GM19455 (cell line): Measurements from ENCODE around the gene TTC7B.

Source experiments
- ATAC-seq: cut with Tn5 transposase; IDR thresholded peaks from one replicate; pipeline ENCODE4 v1.9.1; 2021; ENCODE audit not compliant: unreplicated experiment

TTC7B gene

GRCh38 chr14:90605430-90605829 lies 210.8 kb downstream of the TTC7B start:
- no peak for ATAC-seq

- ATAC-seq = no peak
Observed at GRCh38 chr14:90604356-90604755, 211.9 kb downstream of the TTC7B start.

DNA sequence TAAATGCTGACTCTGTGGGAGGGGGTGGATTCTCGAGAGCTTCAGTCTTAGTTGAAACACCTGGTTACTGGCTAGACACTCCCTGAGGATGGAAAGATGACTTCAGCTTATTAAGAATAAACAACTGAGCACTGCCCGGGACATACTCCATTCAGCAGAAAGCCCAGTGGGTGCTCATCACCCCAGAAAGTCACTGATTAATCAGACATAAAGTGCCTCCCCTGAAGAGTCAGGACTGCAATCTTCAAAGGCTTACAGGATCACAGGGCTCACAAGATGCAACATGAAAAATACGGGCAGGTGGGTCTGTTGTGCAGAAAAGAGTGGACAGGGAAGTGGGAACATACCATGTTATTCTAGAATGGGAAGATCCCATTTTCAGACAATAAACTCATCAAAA lies 212.4 kb downstream of the TTC7B start:
- no peak for ATAC-seq

GRCh38 chr14:90603336-90603735 lies 212.9 kb downstream of the TTC7B start:
- no peak for ATAC-seq

DNA sequence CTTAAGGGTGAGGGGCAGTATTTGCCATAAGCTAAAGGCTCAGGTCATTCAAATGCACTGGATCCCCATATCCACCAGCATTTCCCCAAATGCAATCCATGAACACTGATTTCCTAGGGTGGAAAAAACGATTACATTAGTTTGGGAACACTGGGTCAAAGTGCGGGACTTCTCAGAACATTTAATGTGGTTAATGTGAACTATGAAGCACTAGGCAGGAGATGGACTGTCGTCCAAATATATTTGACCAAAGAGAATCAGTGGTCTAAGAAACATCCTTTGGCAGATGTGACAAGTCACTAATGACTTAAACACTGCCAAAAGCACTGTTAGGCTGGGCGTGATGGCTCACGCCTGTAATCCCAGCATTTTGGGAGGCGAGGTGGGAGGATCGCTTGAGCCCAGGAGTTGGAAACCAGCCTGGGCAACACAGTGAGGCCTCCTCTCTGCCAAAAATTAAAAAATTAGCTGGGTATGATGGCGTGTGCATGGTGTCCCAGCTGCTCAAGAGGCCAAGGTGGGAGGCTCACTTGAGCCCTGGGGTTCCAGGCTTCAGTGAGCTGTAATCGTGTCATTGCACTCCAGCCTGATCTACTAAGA lies 214.0 kb downstream of the TTC7B start:
- no peak for ATAC-seq

DNA sequence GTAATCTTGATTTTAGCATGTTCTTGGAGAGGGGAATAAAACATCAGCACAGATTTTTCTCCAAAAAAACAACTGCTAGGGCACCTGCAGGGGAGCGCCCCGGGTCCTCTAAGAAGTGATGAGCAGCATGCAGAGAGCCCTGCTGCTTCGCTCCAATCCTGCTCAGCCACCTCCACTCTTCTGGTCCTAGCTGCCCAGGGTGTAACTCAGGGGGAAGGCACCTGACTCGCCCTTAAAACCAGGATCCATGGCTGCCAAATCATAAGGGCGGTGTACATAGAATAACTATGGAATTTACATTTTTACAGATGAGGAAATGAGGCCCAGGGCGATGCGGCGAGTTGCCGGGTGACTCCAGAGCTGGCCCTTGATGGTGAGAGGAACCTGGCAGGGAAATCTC lies 214.7 kb downstream of the TTC7B start:
- ATAC-seq = no peak

DNA sequence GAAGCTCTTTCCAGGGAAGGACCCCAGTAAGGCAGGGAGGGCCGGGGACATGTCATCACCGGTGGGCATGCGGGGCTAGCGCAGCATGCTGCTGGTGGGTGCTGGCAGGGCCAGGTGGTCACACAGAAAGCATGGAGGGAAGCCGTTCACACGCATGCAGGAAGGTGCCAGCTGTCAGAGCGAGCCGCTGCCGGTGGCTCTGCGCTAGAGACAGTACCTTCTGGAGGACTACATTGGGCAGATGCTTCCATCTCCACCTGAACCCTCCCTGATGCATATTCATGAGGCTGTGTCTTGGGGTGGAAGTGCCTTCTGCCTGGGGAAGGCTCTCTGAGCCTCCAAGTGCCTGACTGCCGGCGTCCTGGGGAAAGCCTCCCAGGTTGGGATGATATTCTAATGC lies 215.6 kb downstream of the TTC7B start:
- no peak for ATAC-seq

- ATAC-seq = no peak
Observed at GRCh38 chr14:90599748-90600507, 216.3 kb downstream of the TTC7B start.

GRCh38 chr14:90599339-90599738 lies 216.9 kb downstream of the TTC7B start:
- ATAC-seq = no peak

- ATAC-seq = no peak
Observed at GRCh38 chr14:90597961-90598360, 218.3 kb downstream of the TTC7B start.

- ATAC-seq = no peak
Observed at GRCh38 chr14:90596733-90597132, 219.5 kb downstream of the TTC7B start.

DNA sequence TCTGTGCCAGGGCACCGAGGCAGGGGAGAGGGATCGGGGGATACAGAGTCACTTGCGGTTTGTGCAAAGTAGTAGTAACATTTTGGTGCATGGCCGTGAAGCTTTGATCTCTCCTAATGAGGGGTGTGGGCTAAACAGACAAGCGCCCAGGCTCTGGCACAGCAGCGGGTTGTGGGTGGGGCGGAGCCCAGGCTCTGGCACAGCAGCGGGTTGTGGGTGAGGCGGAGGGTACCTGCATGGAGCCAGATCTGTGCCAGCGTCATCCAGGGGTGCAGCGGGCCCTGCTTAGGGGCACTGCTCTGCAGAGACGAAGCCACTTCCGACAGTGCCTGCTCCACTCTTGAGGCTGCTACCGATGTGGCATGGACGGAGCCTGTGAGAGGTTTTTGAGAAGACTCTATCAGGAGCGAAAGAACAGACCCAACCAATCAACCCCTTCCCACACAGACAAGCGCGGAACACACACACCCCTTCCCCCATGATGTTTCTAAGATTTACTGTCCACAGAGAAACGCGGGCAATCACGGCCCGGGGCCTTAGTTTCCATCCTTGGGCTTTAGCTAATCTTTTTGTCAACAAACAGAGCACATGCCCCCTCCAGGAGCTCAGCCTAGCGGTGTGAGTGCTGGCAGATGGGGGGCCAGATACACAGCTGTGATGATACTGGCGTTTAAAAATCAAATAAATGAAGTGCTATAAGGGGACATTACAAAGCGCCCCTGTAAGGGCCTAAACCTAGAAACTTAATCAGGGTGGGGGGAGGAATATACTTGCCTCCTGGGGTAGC lies 222.8 kb downstream of the TTC7B start:
- ATAC-seq = no peak

DNA sequence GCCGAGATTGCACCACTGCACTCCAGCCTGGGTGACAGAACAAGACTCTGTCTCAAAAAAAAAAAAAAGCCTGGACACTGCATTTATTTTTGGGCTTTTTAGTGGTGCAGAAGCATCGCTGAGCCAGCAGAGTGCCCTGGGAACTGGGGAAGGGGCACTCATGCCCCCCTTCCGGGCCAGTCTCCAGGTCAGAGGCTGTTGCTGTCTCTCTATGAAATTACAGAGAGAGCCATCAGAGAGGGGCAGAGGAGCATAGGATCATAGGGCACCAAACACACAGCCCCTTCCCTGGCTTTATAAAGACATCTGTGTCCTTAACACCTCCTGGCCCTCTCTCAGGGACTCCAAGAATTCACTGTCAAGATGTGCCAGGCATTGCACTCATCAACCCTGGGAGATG lies 223.6 kb downstream of the TTC7B start:
- ATAC-seq = no peak

- ATAC-seq = no peak
Observed at GRCh38 chr14:90587918-90588317, 228.3 kb downstream of the TTC7B start.

- ATAC-seq = no peak
Observed at GRCh38 chr14:90587252-90587910, 228.8 kb downstream of the TTC7B start.

DNA sequence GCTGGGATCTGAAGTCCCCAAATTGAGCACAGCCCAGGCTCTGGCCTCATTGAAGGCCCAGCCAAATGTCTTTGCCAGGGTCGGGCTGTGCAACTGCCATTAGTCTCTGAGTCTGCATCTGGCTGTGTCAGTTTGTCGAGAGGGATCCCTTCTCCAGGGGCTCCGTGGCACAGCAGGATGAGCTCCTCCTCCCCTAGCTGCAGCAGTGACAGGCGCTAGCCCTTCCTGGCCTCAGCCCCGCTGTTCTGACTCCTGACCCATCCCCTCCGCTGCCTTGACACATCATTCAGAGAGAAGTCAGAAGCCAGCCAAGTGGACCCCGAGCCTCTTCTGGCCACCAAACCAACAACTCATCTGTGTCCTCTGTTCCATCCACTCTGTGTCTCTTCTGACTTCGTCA lies 231.1 kb downstream of the TTC7B start:
- ATAC-seq = no peak

DNA sequence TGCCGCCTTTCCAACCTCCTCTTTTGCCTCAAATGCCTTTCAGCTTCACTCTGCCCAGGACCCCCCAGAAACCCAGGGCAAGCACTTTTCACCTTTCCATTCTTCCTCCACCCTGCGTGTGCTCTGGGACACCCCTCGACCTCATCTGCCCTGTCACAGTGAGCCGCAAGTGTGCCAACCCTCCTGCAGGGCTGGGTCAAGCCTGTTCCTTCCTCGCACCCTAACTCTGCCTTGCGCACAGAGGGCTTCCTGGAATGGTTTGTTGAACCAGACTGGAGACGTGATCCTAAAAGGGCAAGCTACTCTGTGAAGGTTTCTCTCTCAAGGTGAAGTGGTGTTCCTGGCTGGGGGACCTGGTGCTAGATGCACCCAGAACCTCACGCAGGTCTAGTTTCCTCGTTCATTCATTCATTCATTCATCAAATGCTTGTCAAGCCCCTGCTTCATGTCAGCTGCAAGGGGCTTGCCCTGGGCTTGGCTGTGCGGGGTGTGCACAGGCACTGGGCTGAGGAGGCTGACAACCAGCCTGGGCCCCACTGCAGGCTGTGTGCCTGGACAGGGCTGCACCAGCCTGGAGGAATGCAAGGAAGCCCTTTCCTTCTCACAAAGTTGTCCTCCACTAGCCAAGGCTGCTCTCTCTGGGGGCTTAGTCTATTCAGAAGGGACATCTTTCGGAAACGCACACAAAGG lies 232.2 kb downstream of the TTC7B start:
- no peak for ATAC-seq

DNA sequence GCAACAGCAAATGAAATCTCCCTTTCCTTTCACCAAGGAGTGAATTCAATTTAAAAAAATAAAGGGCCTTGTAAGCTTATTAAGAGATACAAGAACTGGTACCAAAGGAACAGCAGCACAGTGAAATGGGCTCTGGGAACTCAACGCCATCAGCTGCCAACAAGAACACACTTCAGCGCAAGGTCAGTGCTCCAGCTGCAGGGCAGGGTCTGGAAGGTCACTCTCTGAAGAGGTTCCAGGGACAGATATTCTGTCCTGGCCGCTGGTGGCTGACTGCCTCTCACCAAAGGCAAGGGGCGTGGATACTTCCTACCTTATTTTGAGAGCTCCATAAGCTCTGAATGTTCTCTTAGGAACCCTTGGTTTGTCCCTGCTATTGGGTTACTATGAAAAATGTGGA lies 232.8 kb downstream of the TTC7B start:
- ATAC-seq = no peak

- ATAC-seq = no peak
Observed at GRCh38 chr14:90582166-90582565, 234.1 kb downstream of the TTC7B start.

DNA sequence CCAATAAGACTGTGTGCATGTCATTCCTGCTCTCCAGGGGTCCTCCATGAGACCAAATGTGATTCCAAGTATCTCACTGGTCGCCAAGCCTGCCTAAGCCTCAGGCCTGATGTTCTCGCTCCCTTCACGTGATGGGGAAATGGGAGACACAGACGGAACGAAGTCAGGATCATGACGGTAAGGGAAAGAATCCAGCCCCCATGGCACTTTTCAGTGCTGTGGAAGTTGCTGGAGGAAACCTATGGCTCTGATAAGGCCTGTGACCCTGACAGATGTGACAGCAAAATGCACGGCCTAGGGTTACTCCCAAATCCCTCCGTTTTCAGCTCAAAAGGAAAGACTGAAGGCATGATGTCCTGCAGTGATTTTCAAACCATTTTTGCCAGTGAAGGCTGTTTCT lies 234.5 kb downstream of the TTC7B start:
- no peak for ATAC-seq
